IgD-negative memory B cell (primary cell): Measurements from ENCODE around the gene GLIPR2. TPM values are rescaled to one million over a fixed set of nuclear protein-coding genes. Genes with fewer than 3 reads are reported as not detected.

Source experiments
- H3K27ac Mint-ChIP-seq, 3 donors: one replicate each; pipeline ENCODE4 v1.8.0; 2020 to 2022; ENCODE audit warnings: mild to moderate bottlenecking in 3 of 3, mixed read lengths in 3 of 3, moderate library complexity in 1 of 3
- H3K27me3 Mint-ChIP-seq: one replicate; pipeline ENCODE4 v1.8.0; 2021; ENCODE audit warnings: mixed read lengths
- H3K36me3 Mint-ChIP-seq: one replicate; pipeline ENCODE4 v1.8.0; 2020; ENCODE audit warnings: mild to moderate bottlenecking, mixed read lengths
- H3K4me1 Mint-ChIP-seq, 3 donors: one replicate each; pipeline ENCODE4 v1.8.0; 2020 to 2022; ENCODE audit warnings: mixed read lengths in 3 of 3, mild to moderate bottlenecking in 1 of 3
- H3K4me3 Mint-ChIP-seq, 4 donors: one replicate each; pipeline ENCODE4 v1.8.0; 2020 to 2022; ENCODE audit warnings: mild to moderate bottlenecking in 4 of 4, mixed read lengths in 4 of 4, moderate library complexity in 3 of 4
- H3K9me3 Mint-ChIP-seq, 3 donors: one replicate each; pipeline ENCODE4 v1.8.0; 2020 to 2021; ENCODE audit warnings: mixed read lengths in 3 of 3, mild to moderate bottlenecking in 1 of 3
- polyA plus RNA-seq: library from polyadenylated mRNA; unstranded; fragments of 300-500 nt; fragmentation: Illumina TruSeq; gene quantifications from one replicate; pipeline ENCODE4 v1.2.3, GENCODE V29; 2021

Gene GLIPR2
- polyA plus RNA-seq, 1 donor from 2014 or later, result 36.2 TPM

DNA sequence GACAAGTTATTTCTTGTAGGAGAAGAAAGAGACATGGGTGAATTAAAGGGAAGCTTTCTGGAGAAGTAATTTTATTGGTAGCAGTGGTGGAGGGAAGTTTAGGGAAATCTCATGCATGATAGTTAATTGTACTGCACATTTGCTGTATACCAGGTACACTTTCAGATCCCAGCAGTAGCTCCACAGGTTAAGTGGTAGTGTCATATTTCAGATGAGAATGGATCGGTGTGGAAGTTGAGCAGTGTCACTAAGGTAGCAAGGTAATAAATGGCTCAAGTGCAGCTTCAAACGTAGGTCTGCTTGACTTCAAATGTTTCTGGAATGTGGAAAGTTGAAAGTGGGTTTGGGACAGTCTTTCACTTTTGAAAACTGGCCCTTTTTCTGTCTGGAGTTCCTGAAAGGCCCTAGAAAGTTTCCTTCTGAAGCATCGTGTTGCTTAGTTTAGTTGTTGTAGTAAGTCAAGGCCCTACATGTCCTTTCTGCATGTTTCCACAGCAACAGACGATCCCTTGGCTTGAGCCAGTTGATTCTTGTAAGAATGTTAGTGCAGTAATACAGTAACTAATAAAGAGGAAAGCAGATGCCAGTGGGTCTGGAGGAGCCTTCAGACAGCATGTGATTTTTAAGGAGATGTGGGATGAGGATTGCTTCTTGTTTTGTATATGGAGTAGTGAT lies 57.9 kb downstream of the GLIPR2 start:
- Mint-ChIP-seq H3K9me3 (no peaks in the 10 kb centered on the region), H3K27me3 (no peaks in the 10 kb centered on the region), H3K27ac (peak overlapping the region; percentile 10 to 79 (median 64)), H3K4me1 (peaks cover 35 to 45% (median 44%) of the 10 kb centered on the region in 3 donors), H3K36me3 (no peaks in the 10 kb centered on the region), H3K4me3 (peak overlapping the region in 1 of 4 donors; percentile 47)

DNA sequence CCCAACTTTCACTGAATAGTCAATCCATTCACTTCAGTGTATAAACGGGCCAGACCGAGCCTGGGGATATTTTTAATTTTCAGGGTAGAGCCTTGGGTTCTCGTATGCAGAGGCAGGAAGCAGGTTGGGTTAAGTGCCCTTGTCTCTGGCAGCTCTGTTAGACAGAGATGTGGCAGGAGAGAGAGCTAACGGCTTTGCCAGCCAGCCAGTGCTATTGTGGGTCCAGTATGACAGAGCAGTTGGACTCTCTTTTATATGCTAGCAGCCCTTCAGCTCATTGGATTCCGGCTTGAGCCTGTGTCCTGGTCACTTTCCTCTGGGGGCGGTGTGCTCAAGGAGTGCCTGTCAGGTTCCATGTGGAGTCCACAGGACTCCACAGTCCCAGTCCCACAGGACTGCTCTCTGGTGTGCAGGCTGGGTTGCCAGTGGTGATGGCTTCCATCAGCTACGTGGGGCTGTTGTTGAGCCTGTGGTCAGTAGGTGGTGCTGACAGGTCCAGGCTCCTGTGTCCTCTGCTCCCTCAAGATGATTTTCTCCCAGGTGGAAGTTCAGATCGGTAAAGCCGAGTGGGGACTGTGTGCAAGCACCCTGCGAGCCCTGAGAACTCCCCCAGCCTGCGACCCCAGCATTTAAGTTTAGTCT lies 68.5 kb downstream of the GLIPR2 start:
- no peaks in the 10 kb centered on the region for H3K36me3 Mint-ChIP-seq
- no peak overlapping the region for H3K4me3 Mint-ChIP-seq
- no peaks in the 10 kb centered on the region for H3K27me3 Mint-ChIP-seq
- no peaks in the 10 kb centered on the region for H3K9me3 Mint-ChIP-seq
- peaks cover 5 to 8% (median 5%) of the 10 kb centered on the region in 3 donors for H3K4me1 Mint-ChIP-seq
- no peak overlapping the region for H3K27ac Mint-ChIP-seq

DNA sequence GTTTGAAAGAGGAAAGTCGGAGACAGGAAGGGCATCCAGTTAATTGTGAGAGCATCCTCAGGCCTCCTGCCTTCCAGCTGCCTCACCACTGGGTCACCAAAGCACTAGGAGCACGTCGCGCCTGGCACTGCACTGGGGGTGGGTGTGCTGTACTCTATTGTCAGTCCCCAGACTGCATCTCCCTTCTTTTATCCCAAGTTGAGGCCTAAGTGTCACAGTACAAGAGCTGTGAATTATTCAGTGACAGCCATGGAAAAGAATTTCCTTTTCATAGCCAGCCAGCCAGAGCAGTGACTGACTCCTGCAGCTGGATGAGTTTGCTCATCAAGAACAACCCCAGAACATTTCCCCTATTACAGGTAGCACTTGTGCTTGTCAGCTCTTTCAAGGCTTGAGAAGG lies 70.5 kb downstream of the GLIPR2 start:
- Mint-ChIP-seq H3K27ac (no peak overlapping the region), H3K4me1 (peaks cover 5 to 8% (median 5%) of the 10 kb centered on the region in 3 donors)

DNA sequence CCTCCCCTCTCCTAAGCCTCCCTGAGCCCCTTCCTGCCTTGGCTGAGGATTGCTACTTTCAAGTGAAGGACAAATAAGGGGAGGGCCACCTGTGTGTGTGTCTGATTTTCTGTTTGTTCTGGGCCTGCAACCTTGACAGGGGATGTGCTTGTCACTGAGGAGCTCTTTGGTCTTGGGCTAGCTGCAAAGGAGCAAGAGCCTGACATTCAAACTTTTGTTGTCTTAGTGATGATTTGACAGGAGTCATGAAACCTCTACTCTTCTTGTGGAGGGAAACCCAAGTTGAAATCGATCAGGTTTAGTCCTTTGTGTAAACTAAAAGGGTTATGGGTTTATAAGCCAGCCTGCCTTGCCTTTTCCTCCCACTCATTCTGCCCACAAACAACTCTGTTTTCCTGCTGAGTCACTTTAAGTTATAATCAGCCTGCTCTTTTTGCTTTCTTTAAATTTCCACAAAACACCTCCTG lies 71.0 kb downstream of the GLIPR2 start:
- peaks cover 5 to 8% (median 5%) of the 10 kb centered on the region in 3 donors for H3K4me1 Mint-ChIP-seq
- no peaks in the 10 kb centered on the region for H3K27me3 Mint-ChIP-seq
- peaks cover 2% of the 10 kb centered on the region for H3K36me3 Mint-ChIP-seq

More for the DNA sequence above, 70.5 kb downstream of the GLIPR2 start:
- Mint-ChIP-seq H3K27me3 (no peaks in the 10 kb centered on the region), H3K9me3 (no peaks in the 10 kb centered on the region), H3K4me3 (no peak overlapping the region), H3K36me3 (peaks cover 2% of the 10 kb centered on the region)

DNA sequence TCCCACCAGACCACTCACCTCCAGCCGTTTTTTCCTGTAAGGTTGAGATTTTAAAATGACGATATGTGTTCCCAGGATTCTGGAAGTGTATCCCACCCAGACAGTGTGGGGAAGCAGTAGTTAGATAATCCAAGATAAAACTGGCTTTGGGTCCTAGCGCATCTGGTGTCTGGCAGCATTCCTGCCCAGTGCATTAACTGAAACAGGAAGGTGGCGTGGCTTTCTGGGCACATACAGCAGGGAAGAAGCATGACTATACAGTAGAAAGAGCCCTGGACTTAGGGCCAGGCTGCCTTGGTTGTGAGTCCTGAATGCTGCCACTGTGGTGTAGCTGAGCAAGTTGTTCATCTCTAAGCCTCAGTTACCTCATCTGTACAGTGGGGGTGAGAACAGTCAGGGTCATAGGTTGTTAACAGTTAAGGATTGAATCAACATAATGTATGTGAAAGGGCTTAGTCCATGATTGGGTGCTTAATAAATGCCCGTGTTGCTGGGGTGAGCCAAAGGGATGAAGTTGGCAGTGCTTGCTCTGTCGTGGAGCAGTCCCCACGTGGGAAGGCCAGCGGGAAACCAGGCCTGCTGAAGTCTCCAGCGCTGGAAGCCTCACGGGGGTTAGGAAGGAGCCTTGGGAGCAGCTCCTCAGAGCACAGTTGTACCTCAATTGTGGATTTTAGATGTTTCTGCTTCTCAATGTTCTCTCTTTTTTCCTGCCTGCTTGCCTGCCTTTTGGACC lies 72.2 kb downstream of the GLIPR2 start:
- H3K9me3 Mint-ChIP-seq, result no peaks in the 10 kb centered on the region
- no peak overlapping the region for H3K27ac Mint-ChIP-seq
- H3K4me3 Mint-ChIP-seq, result no peak overlapping the region
- H3K36me3 Mint-ChIP-seq, result peaks cover 2% of the 10 kb centered on the region
- H3K4me1 Mint-ChIP-seq, result peaks cover 5 to 8% (median 5%) of the 10 kb centered on the region in 3 donors
- H3K27me3 Mint-ChIP-seq, result no peaks in the 10 kb centered on the region

More for the DNA sequence above, 71.0 kb downstream of the GLIPR2 start:
- Mint-ChIP-seq H3K4me3 (no peak overlapping the region), H3K9me3 (no peaks in the 10 kb centered on the region), H3K27ac (no peak overlapping the region)

DNA sequence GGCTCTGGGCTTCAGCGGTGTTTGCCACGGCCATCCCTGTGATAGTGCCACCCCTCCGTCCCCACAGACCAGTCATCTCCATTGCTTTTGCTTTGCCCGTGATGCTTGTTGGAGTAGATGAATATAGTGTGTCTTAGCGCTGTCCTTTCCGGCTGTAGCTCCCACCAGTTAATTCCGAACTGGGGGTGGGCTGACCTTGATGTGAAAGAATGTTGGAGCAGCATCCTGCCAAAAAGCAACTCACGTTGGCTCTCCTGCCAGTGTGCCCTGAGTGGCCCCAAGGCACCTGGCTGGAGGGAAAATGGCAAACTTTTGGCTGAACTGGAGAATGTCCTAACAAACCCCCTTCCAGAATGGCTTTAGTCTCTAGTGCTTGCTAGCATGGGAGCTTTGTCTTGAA lies 74.2 kb downstream of the GLIPR2 start:
- peaks cover 5 to 8% (median 5%) of the 10 kb centered on the region in 3 donors for H3K4me1 Mint-ChIP-seq
- no peak overlapping the region for H3K4me3 Mint-ChIP-seq
- H3K36me3 Mint-ChIP-seq, result peaks cover 2% of the 10 kb centered on the region
- H3K9me3 Mint-ChIP-seq, result no peaks in the 10 kb centered on the region
- no peaks in the 10 kb centered on the region for H3K27me3 Mint-ChIP-seq
- no peak overlapping the region for H3K27ac Mint-ChIP-seq

DNA sequence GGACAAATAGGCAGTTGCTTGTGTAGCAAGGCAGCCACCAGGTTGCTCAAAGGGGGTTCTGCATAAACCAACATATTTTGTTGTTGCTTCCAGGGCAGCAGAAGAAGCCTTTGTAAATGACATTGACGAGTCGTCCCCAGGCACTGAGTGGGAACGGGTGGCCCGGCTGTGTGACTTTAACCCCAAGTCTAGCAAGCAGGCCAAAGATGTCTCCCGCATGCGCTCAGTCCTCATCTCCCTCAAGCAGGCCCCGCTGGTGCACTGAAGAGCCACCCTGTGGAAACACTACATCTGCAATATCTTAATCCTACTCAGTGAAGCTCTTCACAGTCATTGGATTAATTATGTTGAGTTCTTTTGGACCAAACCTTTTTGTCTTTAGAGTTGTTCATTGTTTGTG lies 75.0 kb downstream of the GLIPR2 start:
- no peaks in the 10 kb centered on the region for H3K27me3 Mint-ChIP-seq
- H3K4me1 Mint-ChIP-seq, result peaks cover 5 to 11% (median 8%) of the 10 kb centered on the region in 3 donors
- H3K9me3 Mint-ChIP-seq, result no peaks in the 10 kb centered on the region
- H3K36me3 Mint-ChIP-seq, result peaks cover 4% of the 10 kb centered on the region
- H3K4me3 Mint-ChIP-seq, result no peak overlapping the region
- H3K27ac Mint-ChIP-seq, result no peak overlapping the region

DNA sequence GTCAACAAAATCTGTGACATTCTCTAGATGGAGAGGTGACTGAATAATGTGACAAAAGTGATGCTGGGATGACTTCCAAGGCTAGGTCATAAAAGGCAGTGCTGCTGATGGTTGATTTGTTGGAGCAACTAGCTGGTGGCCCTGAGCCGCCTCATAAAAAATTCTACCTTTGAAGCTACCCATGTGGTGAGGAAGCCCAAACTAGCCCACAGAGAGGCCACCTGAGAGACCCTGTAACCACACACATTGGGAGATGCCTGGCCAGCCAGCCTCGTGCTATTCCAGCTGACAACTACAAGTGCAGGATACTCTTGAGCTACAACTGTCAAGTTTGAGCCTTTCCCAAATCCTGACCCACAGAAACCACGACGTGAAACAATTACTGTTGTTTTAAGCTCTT lies 76.9 kb downstream of the GLIPR2 start:
- H3K9me3 Mint-ChIP-seq, result no peaks in the 10 kb centered on the region
- no peak overlapping the region for H3K4me3 Mint-ChIP-seq
- H3K27me3 Mint-ChIP-seq, result no peaks in the 10 kb centered on the region
- peaks cover 2 to 9% (median 8%) of the 10 kb centered on the region in 3 donors for H3K4me1 Mint-ChIP-seq
- peak overlapping the region in 1 of 3 donors; percentile 46 for H3K27ac Mint-ChIP-seq
- peaks cover 4% of the 10 kb centered on the region for H3K36me3 Mint-ChIP-seq

Other genes starting within 250 kb of the GLIPR2 start
- gene HRCT1, start 230.5 kb upstream of the GLIPR2 start, polyA plus RNA-seq, result not detected
- not detected for gene SPAAR, start 227.2 kb upstream of the GLIPR2 start, polyA plus RNA-seq
- not detected for gene OR2S2, start 178.6 kb upstream of the GLIPR2 start, polyA plus RNA-seq
- 5.3 TPM for gene RECK, start 99.8 kb upstream of the GLIPR2 start, polyA plus RNA-seq
- 0.64 TPM for gene CCIN, start 32.7 kb downstream of the GLIPR2 start, polyA plus RNA-seq
- 82.0 TPM for gene CLTA, start 54.2 kb downstream of the GLIPR2 start, polyA plus RNA-seq
- gene GNE, start 121.7 kb downstream of the GLIPR2 start, polyA plus RNA-seq, result 6.3 TPM